ENCODE measurements around the gene TCL1A.

- TF ChIP-seq CTCF (IDR thresholded peaks at IDR 0.05) (no peak), POLR2AphosphoS5 (IDR thresholded peaks at IDR 0.05; ENCODE audit: low read depth, low read length) (no peak), REST (IDR thresholded peaks at IDR 0.05; ENCODE audit: insufficient read depth in 1 of 2, low read depth in 2 of 2, low read length in 1 of 2) (no peak), SIN3A (IDR thresholded peaks at IDR 0.05; ENCODE audit: borderline replicate concordance, insufficient read depth, low read depth, low read length) (no peak)
These were observed 46.0 kb upstream of the TCL1A start for GRCh38 chr14:95759941-95760340.

Measured in Panc1 (cell line).